ENCODE results near the gene ISM2. TPM values are rescaled to one million over a fixed set of nuclear protein-coding genes. Genes with fewer than 3 reads are reported as not detected.

ISM2 gene
- total and polyA plus RNA-seq, 7 donors: 0.33 to 1.1 (median 0.40) TPM; not detected in 3

GRCh38 chr14:77490347-77490986 lies 8.1 kb downstream of the ISM2 start:
- H3K27ac ChIP-seq: no peak overlapping the region
- no peak for TF ChIP-seq POLR2AphosphoS5 (IDR thresholded peaks at IDR 0.05)
- TF ChIP-seq CTCF (IDR thresholded peaks at IDR 0.05): no peak
- TF ChIP-seq POLR2A (IDR thresholded peaks at IDR 0.05): no peak
- TF ChIP-seq EP300 (IDR thresholded peaks at IDR 0.05): no peak
- no peak overlapping the region for H3K4me3 ChIP-seq
- no peaks in the 10 kb centered on the region for H3K4me1 ChIP-seq
- intact Hi-C loops (cut with DNase I): no loop called here
- WGBS, 2 donors: 87 to 90% methylated on average over 8 of the region's 8 CpGs
- no peaks in the 10 kb centered on the region for H3K36me3 ChIP-seq
- no peaks in the 10 kb centered on the region for H3K9me3 ChIP-seq
- DNase-seq: no peak
- H3K27me3 ChIP-seq: no peaks in the 10 kb centered on the region

GRCh38 chr14:77489041-77489440 lies 9.6 kb downstream of the ISM2 start:
- TF ChIP-seq POLR2AphosphoS5 (IDR thresholded peaks at IDR 0.05) (no peak), POLR2A (IDR thresholded peaks at IDR 0.05) (no peak), CTCF (IDR thresholded peaks at IDR 0.05) (no peak), EP300 (IDR thresholded peaks at IDR 0.05) (no peak)
- Histone ChIP-seq H3K9me3 (no peaks in the 10 kb centered on the region), H3K4me3 (no peak overlapping the region), H3K36me3 (no peaks in the 10 kb centered on the region), H3K27me3 (no peaks in the 10 kb centered on the region), H3K4me1 (no peaks in the 10 kb centered on the region), H3K27ac (no peak overlapping the region)
- intact Hi-C loops (cut with DNase I): no loop called here
- 90 to 93% methylated on average over 6 of the region's 6 CpGs for WGBS, 2 donors
- DNase-seq: no peak

- no peaks in the 10 kb centered on the region for H3K9me3 ChIP-seq
- H3K36me3 ChIP-seq: no peaks in the 10 kb centered on the region
- 86% methylated on average over 7 of the region's 7 CpGs for WGBS, 2 donors
- no peaks in the 10 kb centered on the region for H3K4me1 ChIP-seq
- intact Hi-C loops (cut with DNase I): no loop called here
- no peak overlapping the region for H3K27ac ChIP-seq
- DNase-seq: no peak
- TF ChIP-seq CTCF (IDR thresholded peaks at IDR 0.05): no peak
- H3K27me3 ChIP-seq: no peaks in the 10 kb centered on the region
- H3K4me3 ChIP-seq: no peak overlapping the region
Observed at GRCh38 chr14:77488558-77488957, 10.1 kb downstream of the ISM2 start.

- Histone ChIP-seq H3K4me1 (no peaks in the 10 kb centered on the region), H3K27me3 (no peaks in the 10 kb centered on the region), H3K4me3 (no peak overlapping the region), H3K9me3 (no peaks in the 10 kb centered on the region), H3K27ac (no peak overlapping the region), H3K36me3 (no peaks in the 10 kb centered on the region)
- 90 to 93% methylated on average over 7 of the region's 7 CpGs for WGBS, 2 donors
- intact Hi-C loops (cut with DNase I): no loop called here
- no peak for DNase-seq
- TF ChIP-seq CTCF (IDR thresholded peaks at IDR 0.05): no peak
- TF ChIP-seq POLR2AphosphoS5 (IDR thresholded peaks at IDR 0.05): no peak
- TF ChIP-seq EP300 (IDR thresholded peaks at IDR 0.05): no peak
- TF ChIP-seq POLR2A (IDR thresholded peaks at IDR 0.05): no peak
Observed at GRCh38 chr14:77485901-77486678, 12.5 kb downstream of the ISM2 start.

Measured in sigmoid colon (tissue), 7 donors.